HG02588 (cell line): ENCODE results near the gene PGP.

Experiments
- ATAC-seq: cut with Tn5 transposase; IDR thresholded peaks from one replicate; pipeline ENCODE4 v1.9.1; 2021; ENCODE audit warnings: mild to moderate bottlenecking, moderate library complexity; ENCODE audit not compliant: unreplicated experiment

The PGP gene

DNA sequence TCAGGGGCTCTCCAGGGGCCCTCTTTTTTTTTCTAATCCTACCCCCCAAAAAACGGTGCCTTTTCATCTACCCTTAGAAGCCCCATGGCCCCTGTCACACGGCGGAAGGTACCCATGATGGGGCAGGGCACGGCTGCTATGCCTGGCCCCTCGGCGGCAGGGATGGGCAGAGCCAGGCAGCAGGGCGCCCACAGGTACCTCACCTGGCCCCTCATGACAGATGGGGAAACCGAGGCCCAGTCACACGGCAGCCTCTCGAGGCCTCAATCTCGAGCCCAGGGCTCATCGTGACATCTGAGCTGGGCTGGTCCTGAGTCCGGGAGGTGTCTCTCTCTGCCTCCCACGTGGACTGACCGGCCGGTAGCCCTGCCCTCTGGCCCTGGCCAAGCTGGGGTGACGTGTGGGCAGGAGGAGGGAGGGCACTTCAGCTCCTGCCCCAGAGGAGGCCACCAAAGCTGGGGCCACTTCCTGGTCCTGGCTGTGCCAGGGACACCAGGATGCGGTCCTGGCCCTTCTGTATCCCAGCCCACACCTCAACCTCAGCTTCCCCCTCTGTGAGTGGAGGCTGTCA lies 47.5 kb downstream of the PGP start:
- no peak for ATAC-seq

- ATAC-seq, result no peak
These were observed 48.2 kb downstream of the PGP start for GRCh38 chr16:2166263-2167067.

- ATAC-seq, result no peak
These were observed 48.8 kb downstream of the PGP start for GRCh38 chr16:2165861-2166260.

DNA sequence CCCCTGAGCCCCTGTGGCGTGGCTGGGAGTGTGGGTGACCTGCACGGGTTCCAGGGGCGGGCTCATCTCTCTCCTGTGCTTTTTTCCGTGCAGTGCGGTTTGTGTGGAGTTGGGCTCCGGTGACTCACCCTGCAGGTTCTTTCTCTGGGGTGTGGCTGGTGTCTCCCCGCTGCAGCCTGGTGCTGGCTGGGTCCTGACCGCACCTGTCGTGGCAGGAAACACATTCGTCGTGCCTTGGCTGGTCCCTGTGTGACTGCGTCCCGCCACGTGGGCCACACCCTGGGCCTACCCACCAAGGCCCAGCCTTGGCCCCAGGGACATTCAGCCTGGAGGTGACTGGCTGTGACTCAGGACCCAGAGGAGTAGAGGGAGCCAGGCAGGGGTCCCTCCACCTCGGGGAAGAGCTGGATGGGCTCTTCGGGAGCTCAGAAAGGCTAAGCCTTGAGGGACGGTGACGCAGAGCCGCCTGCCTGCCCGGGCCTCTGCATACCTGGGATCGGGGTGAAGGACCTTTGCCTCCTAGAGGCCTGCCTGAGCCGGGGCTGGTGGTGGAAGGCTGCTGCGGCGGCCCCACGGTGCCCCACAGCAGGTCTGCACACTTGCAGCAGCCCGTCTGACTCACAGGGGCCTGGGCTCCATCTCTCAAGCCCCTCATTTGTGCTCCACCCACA lies 51.3 kb downstream of the PGP start:
- no peak for ATAC-seq

DNA sequence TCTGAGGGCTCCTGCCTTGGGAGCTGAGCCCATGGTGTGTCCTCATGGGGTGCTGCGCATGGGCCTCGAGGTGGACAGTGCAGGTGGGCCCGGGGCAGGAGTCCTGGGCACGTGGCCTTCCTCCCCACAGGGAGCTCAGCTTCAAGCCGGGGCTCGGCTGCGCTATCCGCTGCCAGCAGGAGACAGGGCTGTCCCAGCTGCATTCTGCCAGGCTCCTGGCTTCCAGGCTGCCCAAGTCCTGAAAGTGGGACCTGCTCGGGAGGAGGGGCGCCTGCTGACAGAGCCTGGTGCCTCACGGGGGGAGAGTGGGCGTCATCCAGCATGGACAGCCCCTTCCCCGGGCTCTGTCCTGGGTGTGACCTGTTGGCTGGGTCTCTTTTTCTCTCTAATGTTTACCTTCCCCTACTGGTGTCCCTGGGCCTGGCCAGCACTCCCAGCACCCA lies 51.9 kb downstream of the PGP start:
- no peak for ATAC-seq

DNA sequence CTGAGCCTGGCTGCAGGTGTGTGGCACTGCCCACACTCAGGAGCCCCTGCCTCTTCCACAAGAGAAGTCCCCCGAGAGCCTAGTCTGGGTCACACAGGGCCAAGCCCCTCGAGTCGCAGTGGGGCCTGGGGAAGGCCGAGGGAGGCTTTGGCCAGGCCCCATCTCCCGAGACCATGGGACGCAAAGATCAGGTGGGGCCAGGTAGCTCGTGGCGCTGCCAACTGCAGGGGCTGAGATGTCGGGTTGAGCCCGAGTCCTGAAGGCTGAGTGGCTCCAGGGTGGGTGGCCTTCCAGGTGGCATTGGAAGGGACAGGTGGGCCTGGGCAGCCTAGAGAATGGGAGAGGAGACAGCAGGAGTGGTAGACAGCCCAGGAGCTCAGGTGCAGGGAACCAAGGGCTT lies 52.7 kb downstream of the PGP start:
- ATAC-seq, result no peak
